Measurements from ENCODE around the gene TIMD4.

Gene TIMD4

DNA sequence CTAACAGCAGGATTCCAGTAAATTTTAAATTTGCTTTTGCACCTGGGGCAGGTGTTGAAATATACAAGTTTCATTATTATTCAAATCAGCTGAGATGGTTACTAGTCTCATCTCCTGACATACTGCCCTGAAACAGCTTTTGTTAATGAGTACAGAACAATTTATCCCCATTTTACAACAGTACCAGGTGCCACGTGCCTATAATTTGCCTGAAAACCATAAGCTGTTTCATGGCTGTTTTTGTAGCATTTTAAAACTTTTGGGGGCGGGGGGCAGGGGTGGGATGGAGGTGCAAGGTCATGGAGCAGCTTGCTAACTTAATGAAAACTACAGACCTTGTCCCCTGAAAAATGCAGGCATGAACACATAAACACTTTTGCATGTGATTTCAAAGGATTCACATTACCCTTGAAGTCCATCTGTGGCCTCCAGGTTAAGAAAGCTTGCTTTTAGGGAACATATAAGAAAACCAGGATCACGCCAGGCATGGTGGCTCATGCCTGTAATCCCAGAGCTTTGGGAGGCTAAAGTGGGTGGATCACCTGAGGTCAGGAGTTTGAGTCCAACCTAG lies 42.1 kb downstream of the TIMD4 start:
- FAIRE-seq = no peak

DNA sequence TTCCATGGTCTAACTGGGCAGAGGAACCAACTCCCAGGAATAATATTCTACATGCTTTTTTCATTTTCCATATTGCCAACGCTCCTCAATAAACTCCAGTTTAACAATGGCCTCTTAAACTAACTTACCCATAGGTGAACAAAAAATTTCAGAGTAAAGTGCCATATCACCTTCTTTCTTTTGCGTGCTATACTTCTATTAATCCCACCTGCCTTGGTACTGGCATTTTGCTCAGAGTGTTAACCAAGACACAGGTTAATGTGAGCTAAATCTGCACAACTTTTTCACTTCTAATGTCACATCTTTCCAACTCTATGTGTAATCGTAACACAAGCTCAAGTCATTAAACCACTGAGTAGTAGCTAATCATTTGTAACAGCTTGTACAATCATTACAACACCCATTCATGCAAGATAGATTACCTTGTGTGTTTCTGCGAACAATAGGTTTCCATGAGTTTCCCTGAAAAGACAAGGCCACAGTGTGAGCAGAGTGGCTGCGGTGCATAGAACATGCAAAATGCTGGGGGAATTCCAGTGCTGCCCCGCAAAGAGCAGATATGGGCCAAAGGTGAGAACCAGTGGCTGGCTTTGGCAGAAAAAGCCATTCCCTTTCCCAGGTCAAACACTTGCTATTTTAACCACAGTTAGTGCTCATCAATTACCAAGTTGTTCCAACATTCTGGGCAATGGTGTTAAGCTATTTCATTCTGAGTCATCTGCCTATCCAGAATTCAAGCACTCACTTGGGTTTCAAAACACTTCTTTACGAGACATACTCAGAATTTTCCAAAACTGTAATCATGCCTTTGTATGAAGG lies 42.8 kb downstream of the TIMD4 start:
- FAIRE-seq = no peak

DNA sequence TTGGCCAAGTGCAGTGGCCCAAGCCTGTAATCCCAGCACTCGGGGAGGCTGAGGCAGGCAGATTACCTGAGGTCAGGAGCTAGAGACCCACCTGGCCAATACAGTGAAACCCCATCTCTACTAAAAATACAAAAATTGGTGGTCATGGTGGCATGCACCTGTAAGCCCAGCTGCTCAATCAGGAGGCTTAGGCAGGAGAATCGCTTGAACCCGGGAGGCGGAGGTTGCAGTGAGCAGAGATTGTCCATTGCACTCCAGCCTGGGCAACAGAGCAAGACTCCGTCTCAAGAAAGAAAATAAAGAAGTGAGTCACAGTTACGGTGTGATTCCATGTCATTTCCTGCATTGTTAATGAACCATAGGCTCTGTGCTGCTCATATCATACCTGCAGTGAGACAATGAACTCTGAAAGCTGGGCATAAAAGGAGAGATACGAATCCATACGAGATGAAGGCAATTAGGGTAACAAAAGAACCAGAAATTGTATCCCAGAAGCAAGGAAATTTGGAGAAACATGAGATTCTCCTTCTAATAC lies 44.6 kb downstream of the TIMD4 start:
- no peak for FAIRE-seq

DNA sequence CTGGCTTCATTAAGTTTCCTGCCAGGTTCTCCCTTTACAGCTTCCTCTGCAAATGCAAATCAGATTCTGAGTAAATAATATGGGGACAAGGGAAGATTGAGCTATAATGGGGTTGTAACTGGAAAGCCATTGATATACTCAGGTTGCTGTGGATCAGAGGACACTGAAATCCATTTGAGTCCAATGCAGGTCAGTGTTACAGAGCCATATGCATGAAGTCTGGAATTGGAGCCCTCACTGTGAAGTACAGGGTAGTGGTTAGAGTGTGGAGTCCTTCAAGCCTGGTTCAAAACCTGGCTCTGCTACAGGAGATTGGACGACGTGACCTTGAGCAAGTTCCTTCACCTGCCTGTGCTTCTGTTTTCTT lies 48.7 kb downstream of the TIMD4 start:
- no peak for FAIRE-seq

DNA sequence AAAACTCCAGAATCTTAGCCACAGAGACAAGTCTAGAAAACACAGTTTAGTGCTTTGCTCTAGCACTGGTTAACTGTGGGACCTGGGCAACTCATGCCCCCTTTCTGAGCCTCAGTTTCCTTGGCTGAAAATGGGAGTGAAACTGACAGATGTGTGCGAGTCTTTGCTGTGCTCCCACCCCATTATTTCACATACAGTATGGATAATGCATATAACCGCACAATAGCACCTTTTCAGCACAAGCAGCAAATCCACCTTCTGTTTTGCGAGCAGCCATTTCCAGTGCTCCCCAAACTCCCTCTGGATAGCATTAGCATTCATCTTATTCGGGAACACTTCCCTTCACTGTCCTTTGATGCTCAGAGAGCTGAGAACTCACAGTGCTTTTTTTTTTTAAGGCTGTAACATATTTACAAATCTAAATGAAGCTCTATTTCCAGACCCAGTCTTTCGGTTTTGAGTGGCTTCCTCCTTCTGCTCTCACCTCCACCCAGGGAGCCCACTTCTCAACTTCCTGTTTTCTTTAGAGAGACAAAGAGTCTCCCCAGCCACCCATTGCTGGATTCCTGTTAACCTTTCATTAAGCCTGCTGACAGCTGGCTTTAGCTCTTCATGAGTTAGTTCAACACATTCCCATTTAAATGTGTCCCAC lies 49.2 kb downstream of the TIMD4 start:
- no peak for FAIRE-seq

DNA sequence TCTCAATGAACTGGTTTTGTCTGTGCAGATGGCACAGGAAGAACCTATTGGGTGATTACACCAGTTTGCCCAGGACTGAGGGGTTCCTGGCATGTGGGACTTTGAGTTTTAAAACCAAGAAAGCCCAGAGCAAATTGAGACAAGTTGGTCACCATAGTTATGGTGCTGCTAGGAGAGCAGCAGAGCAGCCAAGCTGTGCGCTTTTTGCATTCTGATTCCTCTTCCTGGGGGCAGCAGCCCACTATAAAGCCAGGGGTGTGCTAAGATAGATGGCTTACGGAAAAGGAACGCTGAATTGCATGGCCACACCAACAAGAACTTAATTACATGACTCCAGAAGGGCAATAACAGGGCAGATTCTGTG lies 49.7 kb downstream of the TIMD4 start:
- no peak for FAIRE-seq

DNA sequence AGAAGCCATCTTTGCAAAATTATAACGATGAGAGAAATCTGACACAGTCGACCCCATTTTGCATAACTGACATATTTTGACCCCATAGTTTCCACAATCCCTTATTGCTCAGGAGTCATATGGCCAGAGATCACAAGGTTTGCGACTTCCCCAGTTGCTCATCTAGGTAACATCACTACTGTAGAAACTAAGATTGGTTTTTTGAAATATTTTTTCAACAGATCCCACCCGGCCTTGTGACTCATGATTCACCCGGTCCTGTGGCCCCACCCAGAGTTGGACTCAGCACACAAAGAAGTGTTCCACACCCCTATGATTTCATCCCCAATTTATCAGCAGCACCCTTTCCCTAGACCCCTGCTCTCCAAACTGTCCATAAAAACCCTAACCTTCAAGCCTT lies 50.2 kb downstream of the TIMD4 start:
- no peak for FAIRE-seq

DNA sequence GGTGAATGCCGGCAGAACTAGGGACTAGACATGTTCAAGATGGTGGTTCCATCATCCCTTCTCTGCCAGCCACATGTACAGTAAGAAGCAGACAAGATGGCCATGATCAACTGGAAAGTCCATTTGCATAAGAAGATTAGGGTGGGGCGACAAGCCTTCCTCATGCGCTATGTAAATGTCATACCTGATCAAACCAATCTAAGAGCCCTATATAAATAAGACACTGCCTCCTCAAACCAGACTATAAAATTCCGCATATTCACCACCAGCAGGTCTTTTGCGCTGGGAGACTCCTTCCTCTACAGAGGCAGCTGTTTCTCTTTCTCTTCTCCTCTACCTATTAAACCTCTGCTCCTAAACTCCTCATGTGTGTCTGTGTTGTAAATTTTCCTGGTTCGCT lies 53.8 kb downstream of the TIMD4 start:
- FAIRE-seq = no peak

DNA sequence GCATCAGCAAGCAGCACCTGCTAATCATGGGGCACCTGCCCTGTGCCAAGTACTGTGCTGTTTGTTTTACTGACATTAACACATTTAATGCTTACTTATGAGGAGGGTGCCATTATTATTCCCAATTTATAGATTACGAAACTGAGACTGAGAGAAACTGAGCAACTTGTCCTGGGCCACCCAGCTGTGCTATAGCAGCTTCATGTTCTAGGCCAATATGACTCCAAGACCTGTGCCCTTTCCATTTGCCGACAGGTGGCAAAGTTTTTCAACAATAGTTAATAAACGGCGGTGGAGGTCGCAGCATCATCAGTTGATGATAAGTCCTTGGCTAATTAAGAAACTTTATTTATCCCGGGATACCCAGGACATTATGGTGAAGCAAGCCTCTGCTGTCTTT lies 55.4 kb downstream of the TIMD4 start:
- no peak for FAIRE-seq

DNA sequence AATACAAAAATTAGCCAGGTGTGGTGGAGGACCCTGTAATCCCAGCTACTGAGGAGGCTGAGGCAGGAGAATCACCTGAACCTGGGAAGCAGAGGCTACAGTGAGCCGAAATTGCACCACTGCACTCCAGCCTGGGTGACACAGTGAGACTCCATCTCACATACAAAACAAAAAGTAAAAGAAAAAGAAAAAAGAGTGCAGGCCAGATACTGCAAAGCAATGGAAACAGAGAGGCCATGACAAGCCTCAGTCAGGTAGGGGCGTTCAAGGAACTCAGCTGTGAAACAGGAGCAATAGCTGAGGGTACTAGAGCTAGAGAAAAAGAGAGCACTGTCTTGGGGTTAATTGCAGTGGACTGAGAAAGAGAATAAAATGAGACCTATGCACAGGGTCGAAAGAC lies 56.2 kb downstream of the TIMD4 start:
- FAIRE-seq = no peak

DNA sequence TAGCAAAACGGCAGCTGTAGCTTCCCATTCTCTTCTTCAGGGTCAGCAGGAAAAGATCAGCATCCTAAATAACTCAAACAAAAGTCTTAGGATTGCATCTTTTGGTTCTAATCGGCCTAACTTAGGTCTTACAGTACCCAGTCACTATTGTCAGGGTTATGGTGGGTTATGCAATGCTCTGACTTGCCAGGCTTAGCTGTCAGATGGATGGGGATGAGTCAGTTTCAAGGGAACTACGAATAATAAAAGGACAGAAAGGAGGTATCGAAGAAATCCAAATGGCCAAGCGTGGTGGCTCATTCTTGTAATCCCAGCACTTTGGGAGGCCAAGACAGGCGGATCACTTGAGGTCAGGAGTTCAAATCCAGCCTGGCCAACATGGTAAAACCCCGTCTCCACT lies 66.5 kb downstream of the TIMD4 start:
- no peak for FAIRE-seq

DNA sequence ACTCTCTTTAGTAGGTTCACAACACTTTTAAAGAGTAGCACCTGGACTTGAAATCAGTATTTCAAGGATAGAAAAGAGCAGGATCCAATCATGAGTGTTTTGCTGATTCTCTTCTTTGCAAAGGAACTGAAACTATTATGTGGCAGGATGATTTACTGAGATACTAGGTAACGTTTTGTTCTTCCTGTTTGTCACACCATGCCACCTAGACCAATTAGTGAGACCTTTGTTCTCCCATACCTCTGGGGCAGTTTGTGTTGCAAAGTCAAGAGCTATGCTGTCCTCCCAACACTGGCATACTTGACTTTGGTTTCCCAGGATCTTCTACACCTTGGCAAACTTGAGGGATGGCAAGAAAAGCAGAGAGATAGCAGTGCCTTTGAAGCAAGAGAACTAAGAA lies 69.5 kb downstream of the TIMD4 start:
- FAIRE-seq = no peak

DNA sequence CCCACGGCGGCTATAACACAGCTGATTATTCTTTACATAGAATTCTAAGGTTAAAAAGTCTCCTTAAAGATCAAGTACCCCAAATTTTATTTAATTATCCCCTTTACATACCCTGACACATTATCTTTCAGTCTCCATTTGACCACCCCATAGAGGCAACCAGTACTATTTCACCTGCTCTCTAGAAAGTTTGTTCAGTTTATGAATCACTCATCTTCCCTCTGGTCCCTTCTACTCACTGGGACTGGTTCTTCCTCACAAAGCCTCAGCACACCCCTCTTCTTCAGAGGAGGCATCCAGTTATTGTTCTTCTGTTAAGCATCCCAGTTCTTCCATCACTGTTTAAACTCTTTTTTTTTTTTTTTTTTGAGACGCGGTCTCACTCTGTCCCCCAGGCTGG lies 70.2 kb downstream of the TIMD4 start:
- FAIRE-seq = no peak

DNA sequence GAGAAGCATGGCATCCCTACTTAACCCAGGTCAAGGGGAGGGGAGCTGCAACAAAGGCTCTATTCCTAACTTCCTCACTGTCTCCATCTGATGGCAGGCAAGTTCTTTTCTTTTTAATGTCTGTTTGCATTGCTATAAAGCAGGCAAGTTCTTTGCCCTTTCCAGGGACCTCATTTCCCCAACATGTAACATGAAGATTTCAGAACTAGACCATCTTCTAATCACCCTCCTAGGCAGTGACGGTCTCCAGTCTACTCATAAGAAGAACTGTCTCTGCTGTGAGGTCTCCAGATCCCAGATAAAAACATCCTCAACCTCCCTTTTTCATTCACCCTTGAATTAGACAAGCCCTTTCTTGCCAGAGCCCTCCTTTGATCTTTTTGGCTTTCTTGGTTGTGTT lies 70.8 kb downstream of the TIMD4 start:
- no peak for FAIRE-seq

DNA sequence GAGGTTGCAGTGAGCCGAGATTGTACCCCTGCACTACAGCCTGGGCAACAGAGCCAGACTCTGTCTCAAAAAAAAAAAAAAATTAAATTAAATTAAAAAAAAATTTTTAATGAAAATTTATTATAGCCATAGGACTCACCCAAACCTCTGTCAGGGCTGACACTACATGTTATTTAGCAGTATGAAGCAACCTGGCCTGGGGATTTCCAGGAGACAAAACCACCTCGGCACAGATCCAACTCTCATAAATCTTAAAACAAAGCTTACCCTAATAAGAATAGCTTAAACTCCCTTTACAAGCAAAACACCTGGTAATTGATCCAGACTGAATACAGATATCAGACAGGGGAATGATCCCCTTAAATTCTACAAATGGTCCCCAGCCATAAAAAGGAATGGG lies 74.5 kb downstream of the TIMD4 start:
- no peak for FAIRE-seq

DNA sequence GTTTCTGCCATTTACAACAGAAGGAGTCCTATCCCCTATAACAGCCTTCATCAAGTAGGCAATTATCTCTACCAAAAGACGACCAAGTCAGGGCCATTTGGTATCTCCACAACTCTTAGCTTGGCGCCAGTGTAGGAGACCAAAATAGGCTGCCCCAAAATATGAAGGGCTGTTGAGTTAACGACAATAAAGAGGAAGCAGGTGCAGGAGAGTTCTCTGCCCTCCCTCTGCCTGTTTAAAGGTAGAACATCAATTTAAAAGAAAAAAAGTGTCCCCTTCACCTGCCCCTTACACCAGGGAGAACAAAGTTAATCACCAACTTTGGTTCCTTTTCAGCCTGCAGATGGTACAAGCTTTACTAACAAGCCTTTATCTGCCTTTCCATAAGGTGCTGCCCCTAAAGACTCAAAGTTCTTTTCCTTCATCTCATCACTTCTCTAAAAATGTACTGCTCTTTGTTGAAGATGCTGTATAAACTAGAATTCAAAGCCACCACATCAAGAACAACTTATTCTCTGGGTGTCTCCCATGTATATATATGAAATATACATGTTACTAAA lies 79.6 kb downstream of the TIMD4 start:
- FAIRE-seq = no peak

DNA sequence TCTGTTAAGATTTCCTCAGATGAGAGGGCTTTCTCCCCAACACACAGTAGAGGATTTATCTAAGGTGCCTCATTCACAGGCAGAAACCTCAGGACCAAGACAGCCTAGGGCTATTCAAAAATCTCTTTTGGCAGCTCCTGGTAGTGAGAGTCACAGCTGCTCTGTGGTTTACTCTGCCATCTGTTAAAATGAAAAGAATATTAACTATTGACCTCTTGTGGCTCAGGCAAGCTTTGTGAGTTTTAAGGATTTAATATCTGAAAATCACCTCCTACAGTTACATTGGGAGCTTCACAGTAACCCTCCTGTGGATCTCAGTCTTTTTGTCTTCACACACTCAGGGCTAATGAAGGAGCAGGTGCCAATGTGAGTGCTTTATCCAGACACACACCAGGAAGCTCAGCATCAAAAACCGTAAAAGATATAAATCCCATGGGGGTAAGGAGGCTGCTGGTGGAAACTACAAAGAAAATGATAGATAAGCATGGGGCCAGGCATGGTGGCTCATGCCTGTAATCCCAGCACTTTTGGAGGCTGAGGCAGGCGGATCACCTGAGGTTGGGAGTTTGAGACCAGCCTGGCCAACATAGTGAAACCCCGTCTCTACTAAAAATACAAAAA lies 83.3 kb downstream of the TIMD4 start:
- FAIRE-seq = no peak

DNA sequence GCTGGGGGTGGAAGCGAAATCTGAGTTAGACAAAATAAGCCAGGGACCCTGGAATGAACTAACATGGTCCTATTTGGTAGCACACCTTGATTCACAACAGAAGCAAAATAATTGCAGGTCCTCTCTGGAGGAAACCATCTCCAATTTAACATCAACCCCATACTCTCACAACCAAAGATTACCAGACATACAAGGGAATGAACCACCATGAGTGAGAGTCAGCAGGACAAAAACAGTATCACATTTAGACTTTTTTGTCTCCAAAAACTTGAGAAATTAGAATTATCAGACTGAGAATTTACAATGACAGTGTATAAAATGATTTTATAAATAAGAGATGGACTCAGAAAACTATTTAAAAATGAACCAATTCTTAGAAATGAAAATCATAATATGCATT lies 91.8 kb downstream of the TIMD4 start:
- FAIRE-seq = no peak

DNA sequence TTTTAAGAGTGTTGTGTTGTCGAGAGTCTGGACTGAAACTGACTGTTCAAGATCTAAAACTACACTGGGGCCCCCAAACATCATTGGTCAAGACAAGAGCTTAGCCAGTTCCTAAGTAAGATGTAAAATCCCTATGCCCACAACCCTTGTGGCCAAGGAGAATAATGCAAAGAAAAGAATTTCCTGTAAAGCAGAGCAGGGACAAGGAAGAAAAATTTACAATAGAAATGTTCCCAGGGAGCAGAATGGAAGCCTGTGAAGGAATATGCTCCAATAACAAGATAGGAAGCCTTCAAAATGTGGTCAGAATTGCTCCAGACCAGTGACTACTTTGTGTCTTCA lies 92.6 kb downstream of the TIMD4 start:
- no peak for FAIRE-seq

All from colon (tissue), 2 donors.